ENCODE data around the gene THTPA. TPM values are rescaled to one million over a fixed set of nuclear protein-coding genes. Genes with fewer than 3 reads are reported as not detected.
"Not testable (repeated sequence)": the region's sequence is repeated elsewhere in the genome, so short reads cannot be mapped to it uniquely, and the experiment has no call there.

Gene THTPA
- polyA plus RNA-seq, 4 donors, result 13.6 to 20.7 (median 17.4) TPM

DNA sequence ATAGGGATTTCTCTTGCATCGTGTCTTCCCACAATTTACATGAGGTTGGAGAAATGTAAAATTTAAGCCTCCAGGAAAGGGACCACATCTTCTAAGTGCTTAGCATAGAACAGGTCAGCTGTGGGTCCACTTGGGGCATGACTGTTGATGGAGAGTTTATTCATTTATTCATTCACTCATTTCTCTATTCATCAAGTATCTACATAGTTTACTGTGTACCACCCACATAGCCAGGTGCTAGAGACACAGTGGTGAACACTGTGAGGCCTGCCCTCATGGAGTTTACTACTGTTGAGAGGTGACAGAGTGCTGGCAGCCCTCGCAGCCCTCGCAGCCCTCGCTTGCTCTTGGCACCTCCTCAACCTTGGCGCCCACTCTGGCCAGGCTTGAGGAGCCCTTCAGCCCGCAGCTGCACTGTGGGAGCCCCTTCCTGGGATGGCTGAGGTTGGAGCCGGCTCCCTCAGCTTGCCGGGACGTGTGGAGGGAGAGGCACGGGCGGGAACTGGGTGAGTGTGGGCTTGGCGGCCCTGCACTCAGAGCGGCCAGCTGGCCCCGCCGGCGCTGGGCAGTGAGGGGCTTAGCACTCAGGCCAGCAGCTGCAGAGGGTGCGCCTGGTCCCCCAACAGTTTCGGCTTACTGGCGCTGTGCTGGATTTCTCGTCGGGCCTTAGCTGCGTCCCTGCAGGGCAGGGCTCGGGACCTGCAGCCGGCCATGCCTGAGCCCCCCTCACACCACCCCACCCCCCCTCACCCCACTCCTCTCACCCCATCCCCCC is 24.3 kb downstream of the THTPA start:
- no peak for DNase-seq (ENCODE audit: low read depth in 4 of 4, low spot score in 3 of 4)

DNA sequence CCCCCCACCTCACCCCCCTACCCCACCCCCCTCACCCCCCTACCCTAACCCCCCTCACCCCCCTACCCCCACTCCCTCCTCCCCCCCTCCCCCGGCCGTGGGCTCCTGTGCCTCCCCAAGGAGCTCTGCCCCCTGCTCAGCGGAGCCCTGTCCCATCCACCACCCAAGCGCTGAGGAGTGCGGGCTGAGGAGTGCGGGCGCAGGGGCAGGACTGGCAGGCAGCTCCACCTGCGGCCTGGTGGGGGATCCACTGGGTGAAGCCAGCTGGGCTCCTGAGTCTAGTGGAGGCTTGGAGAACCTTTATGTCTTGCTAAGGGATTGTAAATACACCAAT is 24.8 kb downstream of the THTPA start:
- DNase-seq (ENCODE audit: low read depth in 4 of 4, low spot score in 3 of 4), result no peak

GRCh38 chr14:23582906-23583760 is 27.1 kb downstream of the THTPA start:
- no peak for DNase-seq (ENCODE audit: low read depth in 4 of 4, low spot score in 3 of 4)

GRCh38 chr14:23583761-23584526 is 27.9 kb downstream of the THTPA start:
- DNase-seq (ENCODE audit: low read depth in 4 of 4, low spot score in 3 of 4), result not testable (repeated sequence)

DNA sequence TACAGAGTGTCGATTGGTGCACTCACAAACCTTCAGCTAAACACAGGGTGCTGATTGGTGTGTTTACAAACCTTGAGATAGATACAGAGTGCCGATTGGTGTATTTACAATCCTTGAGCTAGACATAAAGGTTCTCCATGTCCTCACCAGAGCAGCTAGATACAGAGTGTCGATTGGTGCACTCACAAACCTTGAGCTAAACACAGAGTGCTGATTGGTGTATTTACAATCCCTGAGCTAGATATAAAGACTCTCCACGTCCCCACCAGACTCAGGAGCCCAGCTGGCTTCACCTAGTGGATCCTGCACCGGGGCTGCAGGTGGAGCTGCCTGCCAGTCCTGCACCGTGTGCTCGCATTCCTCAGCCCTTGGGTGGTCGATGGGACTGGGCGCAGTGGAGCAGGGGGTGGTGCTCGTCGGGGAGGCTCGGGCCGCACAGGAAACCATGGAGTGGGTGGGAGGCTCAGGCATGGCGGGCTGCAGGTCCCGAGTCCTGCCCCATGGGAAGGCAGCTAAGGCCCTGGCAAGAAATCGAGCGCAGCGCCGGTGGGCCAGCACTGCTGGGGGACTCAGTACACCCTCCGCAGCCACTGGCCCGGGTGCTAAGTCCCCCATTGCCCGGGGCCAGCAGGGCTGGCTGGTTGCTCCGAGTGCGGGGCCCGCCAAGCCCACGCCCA is 28.6 kb downstream of the THTPA start:
- DNase-seq (ENCODE audit: low read depth in 4 of 4, low spot score in 3 of 4), result not testable (repeated sequence)

GRCh38 chr14:23588884-23589598 is 33.0 kb downstream of the THTPA start:
- DNase-seq (ENCODE audit: low read depth in 4 of 4, low spot score in 3 of 4), result peak; percentile 67 to 84 (median 81)

DNA sequence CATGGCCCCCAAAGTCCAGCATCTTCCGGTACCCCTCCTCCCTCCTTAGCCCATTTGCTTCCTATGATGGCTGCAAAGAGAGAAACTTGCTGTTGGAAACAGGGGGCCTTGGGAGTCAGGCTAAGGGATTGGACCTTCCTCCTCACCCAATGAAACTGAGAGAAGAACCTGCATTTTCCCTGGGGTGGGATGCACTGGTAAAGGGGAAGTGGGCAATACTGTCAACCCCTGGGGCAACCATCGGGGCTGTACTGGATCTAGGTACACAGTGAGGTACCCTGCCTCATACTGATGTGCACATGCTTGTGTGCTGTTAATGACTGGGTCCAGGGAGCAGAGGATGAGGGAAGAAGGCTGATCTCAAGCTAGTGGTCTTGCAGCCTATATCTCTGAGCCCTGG is 33.5 kb downstream of the THTPA start:
- DNase-seq (ENCODE audit: low read depth in 4 of 4, low spot score in 3 of 4), result no peak

DNA sequence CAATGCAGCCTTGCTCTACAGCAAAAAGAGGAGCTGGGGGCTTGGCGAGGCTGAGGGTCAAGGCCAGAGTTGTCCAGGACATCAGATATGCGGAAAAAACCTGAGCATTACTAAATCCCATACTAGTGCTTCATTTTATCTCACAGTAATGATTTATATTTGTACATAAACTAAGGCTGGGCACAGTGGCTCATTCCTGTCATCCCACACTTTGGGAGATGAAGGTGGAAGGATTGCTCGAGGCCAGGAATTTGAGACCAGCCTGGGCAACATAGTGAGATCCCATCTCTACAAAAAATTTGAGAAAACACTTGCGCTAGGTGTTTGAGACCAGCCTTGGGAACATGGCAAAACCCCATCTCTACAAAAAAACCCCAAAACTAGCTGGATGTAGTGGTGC is 34.1 kb downstream of the THTPA start:
- no peak for DNase-seq (ENCODE audit: low read depth in 4 of 4, low spot score in 3 of 4)

- not testable (repeated sequence) for DNase-seq (ENCODE audit: low read depth in 4 of 4, low spot score in 3 of 4)
Measured at GRCh38 chr14:23594191-23594590, 38.1 kb downstream of the THTPA start.

DNA sequence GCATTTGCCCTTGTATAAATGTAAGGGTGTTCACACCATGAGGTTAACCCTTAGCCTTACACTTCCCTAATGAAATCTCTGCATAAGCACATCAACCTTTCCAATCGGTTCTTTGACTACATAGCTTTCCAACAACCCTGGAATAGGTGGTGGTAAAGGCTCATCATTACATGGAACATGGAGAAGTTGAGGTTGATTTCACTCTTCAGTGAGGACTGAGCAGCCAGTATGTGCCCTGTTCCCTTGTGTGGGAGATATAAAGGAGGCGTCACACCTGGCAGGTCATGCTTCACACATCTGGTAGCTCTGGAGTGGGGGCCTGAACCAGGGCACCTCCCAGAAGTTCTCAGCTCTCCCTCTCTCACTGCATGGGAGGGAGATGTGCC is 44.2 kb downstream of the THTPA start:
- DNase-seq (ENCODE audit: low read depth in 4 of 4, low spot score in 3 of 4), result no peak

GRCh38 chr14:23600806-23601205 is 44.7 kb downstream of the THTPA start:
- DNase-seq (ENCODE audit: low read depth in 4 of 4, low spot score in 3 of 4), result no peak

- no peak for DNase-seq (ENCODE audit: low read depth in 4 of 4, low spot score in 3 of 4)
Measured at GRCh38 chr14:23601424-23601823, 45.4 kb downstream of the THTPA start.

- DNase-seq (ENCODE audit: low read depth in 4 of 4, low spot score in 3 of 4), result no peak
Measured at GRCh38 chr14:23601845-23602180, 45.7 kb downstream of the THTPA start.

DNA sequence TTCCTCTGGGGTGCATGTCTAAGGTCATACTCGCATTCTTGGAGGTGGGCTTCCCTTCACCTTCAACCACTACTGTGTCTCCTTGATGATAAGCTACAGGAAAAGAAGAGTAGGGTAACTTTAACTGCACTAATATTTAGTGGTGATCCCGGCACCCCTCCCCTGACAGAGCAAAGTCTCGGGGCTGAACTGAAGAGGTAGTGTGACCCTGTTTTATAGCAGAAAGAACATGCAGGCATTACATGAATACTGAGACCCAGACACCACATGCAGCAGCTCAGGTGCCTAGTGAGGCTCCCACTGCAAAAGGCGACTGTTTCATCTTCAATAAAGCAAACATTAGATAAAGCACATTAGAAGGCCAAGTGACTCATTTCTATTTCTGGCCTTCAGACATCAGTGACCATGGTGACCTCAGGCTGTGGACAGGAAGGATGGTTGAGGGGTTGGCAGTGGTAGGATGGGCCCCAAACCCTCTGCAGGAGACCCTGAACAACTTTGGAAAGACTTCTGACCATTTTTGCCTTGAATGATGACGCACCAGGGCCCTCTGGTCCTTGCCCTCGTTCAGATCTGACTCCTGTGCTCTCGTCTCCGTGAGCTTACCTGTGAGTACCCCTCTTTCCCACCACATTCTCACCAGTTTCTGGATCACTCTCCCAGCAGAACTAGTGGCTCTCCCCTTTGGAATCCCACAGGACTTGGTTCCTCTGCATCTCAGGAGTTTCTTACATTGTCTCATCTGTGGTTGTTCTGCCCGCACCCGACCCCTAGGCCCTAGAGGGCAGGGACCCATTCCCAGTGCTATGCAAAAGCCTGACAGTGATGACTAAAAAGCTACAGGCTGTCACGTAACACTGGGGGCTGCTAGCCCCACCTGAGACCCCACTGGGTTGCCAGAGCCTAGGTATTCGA is 46.4 kb downstream of the THTPA start:
- DNase-seq (ENCODE audit: low read depth in 4 of 4, low spot score in 3 of 4), result no peak

DNA sequence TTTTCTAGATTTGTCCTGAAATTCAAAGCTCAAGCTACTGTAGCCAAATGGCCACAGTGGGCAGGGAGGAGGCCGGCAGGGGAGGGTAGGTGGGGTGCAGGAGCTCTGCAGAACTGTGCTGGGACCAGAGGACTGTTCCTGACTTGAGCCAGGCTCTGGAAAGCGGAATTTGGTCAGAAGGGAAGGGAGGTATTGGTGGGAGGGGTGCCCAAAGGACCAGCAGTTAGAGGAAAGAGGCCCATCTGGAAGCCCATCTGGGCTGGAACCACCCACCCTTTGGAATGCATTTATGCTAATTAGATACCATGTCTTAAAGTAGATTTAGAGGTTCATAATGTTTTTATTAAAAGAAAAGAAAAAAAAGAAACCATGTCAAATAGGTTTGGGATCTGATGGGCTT is 47.0 kb downstream of the THTPA start:
- DNase-seq (ENCODE audit: low read depth in 4 of 4, low spot score in 3 of 4), result no peak

GRCh38 chr14:23604148-23604547 is 48.1 kb downstream of the THTPA start:
- DNase-seq (ENCODE audit: low read depth in 4 of 4, low spot score in 3 of 4), result no peak

GRCh38 chr14:23604675-23605170 is 48.7 kb downstream of the THTPA start:
- no peak for DNase-seq (ENCODE audit: low read depth in 4 of 4, low spot score in 3 of 4)

DNA sequence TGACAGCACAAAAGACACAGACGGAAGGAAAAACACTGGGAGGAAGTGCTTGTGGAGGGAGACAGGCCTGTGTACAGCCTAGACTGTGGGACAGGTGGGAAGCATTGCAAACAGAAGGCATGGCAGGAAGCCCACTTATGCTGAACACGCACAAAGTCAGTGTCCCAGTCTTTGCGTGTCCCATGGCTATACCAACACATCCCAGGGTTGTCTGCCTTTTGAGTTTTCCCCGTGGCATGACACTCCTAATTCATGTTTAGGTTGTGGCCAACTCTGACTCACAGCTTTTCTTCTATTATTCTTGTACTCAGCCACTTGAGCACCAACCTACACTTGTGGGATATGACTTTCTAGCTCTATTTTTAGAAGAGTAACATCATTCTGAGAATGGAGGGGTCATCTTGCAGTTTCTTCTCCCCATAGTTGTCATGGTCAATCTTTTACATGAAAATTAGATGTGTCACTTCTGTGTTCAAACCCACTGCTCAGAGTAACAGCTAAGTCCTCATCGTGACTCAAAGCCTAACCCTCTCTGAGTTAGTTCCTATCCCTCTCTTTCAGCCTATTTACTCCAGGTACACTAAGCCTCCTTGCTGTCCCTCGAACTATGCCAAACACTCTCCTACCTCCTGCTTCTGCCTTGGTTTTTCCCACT is 50.0 kb downstream of the THTPA start:
- DNase-seq (ENCODE audit: low read depth in 4 of 4, low spot score in 3 of 4), result no peak
